Measurements from ENCODE around the gene TPCN1.

TPCN1 gene

GRCh38 chr12:113291586-113291985 lies 70.3 kb downstream of the TPCN1 start:
- DNase-seq, result no peak

- no peak for DNase-seq
Measured at GRCh38 chr12:113292091-113292490, 70.8 kb downstream of the TPCN1 start.

GRCh38 chr12:113292547-113292946 lies 71.3 kb downstream of the TPCN1 start:
- no peak for DNase-seq

DNA sequence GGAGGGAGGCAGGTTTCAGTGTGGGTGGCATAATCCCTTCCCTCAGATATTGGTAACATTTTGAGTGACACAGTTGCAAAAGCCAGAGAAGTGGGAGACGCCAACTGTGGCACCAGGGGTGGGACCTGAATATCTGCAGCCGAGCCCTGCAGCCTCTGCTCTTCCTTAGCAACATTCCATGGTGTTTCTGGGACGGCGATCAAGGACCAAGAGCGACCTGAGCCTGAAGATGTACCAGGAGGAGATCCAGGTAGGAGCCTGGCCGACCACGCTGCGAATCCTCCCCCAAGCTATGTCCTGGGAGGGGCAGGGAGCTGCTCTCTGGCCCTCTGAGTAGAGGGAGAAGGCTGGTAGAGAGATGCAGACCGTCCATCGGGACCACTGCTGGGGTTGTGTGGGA lies 71.8 kb downstream of the TPCN1 start:
- DNase-seq, result no peak

DNA sequence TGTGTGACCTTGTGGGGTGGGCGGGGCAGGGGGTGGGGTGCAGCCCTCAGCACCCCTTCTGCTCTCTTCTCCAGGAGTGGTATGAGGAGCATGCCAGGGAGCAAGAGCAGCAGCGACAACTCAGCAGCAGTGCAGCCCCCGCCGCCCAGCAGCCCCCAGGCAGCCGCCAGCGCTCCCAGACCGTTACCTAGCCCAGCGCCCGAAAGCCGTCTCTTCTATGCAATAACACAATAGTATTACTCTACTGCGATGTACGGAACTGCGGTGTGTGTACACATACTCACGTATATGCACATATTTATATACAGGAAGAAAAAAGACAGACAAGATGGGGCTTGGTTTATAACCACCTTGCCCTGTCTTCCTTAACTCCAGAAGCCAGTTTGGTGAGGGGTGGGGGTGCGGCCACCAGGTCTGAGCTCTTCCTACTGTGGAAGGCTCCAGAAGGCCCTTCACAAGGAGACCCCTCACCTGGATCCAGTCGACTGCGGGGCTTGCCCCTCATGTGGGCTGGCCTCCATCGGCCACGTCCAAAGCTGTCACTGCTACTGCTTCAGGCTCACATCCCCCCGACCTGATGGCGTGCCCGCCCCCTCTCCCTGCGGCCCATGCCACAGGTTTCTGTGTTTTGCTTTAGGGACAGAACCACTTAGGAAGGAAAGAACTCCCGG lies 74.8 kb downstream of the TPCN1 start:
- DNase-seq, result no peak

- no peak for DNase-seq
Measured at GRCh38 chr12:113296557-113297213, 75.4 kb downstream of the TPCN1 start.

- no peak for DNase-seq
Measured at GRCh38 chr12:113297214-113297587, 75.9 kb downstream of the TPCN1 start.

DNA sequence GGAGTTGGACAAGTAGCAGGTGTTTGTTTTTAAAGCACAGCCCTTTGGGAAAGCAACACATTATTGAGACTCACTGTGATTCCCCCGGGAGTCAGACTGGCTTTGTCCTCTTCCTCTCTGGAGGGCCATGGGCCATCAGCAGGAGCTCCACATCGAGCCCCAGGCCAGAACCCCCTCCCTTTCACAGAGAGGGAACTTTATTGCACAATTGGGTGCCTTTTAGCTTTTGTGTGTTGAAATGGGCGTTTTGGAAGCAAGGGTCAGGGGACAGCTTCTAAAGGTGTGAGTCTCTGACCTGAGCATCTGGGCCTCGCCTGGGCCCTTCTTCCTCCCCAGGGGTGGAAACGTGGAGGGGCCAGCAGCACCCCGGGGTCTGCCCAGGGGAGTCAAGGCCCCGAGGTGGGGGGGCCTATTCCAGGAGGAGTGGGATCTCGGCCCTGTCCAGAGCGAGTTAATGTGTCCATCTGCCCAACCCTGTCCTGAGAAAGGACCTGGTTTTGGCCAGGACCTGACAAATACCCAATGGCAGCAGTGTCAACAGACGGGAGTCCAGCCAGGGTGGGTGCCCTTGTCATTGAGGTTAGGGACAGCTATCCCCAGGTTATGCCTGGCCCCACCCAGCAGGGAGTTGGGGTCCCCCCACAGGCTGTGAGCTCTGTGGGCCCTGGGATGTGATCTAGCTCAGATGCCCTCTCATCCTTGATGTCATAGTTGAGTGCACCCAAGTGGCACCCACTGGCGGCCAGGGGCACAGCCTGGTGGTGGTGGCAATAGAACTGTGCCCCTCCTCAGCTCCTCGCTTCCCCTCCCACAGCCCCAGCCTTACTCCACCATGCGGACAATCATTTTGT lies 76.6 kb downstream of the TPCN1 start:
- DNase-seq, result no peak

GRCh38 chr12:113298472-113298817 lies 77.2 kb downstream of the TPCN1 start:
- no peak for DNase-seq

DNA sequence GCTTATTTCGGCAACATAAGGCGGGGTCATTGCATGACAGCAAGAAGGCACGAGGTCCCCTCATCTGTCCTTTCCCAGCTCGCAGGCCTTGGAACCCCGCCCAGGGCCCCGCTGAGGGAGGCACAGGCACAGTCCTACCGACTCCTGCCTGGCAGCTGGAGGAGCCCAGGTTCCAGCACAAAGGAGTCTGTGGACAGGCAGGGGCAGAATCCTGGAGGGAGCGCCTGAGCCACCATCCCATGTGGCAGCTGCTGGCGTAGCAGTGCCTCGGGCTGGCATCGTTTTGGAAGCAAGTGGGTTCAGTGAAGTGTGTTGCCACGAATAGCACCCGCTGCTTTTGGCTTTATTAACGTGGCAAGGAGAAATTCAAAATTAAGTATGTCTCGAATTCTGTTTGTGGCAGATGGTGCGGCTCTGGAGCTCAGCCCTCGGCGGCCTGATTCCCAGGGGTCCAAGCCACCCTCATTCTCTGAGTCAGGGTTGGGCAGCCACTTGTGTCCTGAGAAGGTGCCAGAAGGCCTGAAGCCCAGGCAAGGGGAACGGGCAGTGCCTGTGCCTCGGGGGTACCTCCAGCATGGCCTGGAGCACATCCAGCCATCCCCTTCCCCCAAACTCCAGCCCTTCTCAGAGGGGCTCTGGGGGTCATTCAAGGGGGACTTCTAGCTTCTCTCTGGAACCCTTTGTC lies 77.7 kb downstream of the TPCN1 start:
- DNase-seq, result no peak

- no peak for DNase-seq
Measured at GRCh38 chr12:113299619-113300237, 78.5 kb downstream of the TPCN1 start.

DNA sequence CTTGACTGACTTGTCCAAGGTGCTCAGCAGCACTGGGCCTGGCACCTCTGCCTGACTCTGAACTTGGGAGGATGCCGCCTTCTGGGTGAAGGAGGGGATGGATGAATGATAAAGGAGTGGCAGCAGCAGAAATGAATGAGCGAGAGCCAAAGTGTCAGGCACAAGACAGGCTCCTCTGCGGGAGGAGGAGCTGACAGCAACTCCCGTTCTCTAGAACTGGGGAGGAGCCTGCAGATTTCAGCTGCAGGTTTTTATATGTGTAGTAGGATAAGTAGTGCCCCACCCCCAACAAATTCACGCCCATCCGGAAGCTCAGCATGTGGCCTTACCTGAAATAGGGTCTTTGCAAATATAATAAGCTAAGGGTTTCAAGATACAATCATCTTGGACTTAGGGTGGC lies 80.5 kb downstream of the TPCN1 start:
- DNase-seq, result no peak

DNA sequence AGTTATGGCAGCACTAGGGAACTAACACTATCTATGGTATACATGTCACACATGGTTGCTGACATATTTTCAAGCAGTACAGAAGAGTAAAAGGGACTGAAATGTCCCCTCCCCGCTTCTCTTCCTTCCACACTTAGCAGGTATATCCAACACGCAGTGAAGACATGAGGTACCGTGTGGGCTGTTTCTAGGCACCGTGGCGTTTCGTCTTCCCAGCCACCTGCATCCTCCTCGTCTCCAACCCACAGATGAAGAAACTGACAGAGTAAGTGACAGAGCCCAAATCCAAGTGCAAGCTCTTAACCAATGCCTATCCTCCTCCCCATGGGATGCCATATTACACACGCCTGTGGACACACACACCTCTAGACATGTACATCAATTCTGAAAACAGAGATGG lies 81.2 kb downstream of the TPCN1 start:
- no peak for DNase-seq

- DNase-seq, result peak; percentile 34
Measured at GRCh38 chr12:113302886-113303640, 81.8 kb downstream of the TPCN1 start.

DNA sequence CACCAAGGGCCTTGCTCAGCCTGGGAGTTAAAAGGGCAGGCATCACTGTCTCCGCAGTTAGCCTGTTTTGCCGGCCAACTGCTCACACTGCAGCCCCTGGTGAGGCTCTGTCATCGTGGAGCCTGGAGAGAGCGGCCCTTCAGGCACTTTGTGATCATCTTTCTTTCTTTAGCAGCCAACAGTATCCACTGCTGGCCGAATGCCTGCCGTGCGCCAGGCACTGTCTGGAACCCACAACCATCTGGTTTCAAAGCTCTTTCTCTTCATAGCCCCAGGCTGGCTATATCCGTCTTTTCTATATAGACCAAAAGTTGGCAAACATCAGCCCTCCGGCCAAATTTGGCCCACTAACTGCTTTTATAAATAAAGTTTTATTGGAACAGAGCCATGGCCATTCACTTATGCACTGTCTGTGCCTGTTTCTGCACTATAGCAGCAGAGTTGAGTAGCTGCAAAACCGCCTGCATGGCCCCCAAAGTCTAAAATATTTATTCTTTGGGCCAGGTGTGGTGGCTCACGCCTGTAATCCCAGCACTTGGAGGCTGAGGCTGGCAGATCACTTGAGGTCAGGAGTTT lies 84.1 kb downstream of the TPCN1 start:
- DNase-seq, result no peak

GRCh38 chr12:113306382-113306781 lies 85.1 kb downstream of the TPCN1 start:
- no peak for DNase-seq

- DNase-seq, result no peak
Measured at GRCh38 chr12:113310489-113310888, 89.2 kb downstream of the TPCN1 start.

- DNase-seq, result no peak
Measured at GRCh38 chr12:113314121-113314529, 92.9 kb downstream of the TPCN1 start.

DNA sequence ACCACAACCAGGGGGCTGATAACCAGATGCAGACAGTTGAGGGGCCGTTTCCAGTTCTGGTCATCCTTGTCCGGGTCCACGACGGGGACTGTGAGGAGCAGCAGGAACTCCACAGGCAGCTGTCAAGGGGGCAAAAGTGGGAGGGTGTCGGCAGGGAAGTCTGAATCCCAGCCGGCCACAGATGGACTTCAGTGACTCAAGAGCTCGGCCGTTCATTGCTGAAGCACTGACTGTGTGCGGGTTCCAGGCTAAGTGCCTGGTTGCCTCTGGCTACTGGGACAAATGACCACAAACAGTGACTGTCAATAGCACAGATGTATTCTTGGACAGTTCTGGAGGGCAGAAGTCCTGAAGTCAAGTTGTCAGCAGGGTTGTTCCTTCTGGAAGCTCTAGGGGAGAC lies 94.1 kb downstream of the TPCN1 start:
- DNase-seq, result no peak

- DNase-seq, result no peak
Measured at GRCh38 chr12:113316155-113316554, 94.9 kb downstream of the TPCN1 start.

DNA sequence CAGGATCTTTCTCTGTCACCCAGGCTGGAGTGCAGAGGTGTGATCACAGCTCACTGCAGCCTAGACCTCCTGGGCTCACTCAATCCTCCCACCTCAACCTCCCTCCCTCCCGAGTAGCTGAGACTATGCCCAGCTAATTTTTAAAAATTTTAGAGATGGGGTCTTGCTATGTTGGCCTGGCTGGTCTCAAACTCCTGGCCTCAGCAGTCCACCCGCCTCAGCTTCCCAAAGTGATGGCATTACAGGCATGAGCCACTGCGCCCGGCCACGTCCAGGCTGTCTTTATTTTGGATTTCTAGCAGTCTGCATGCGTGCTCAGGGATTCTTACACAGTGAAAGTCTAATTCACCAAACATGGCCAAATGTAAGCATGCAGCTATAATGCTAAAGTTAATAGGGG lies 95.9 kb downstream of the TPCN1 start:
- no peak for DNase-seq

Data from CD4-positive, alpha-beta T cell treated with Interleukin-6 for 4 hours (primary cell).